ENCODE measurements around the gene UBE3C. TPM values are rescaled to one million over a fixed set of nuclear protein-coding genes. Genes with fewer than 3 reads are reported as not detected.
A peak's percentile ranks its signal among the peaks of the same experiment; 100 is the strongest.

The UBE3C gene
- total and polyA plus RNA-seq, 9 of the 15 experiments (the other 6 are each of a cell fraction or from before 2014, with no cell fraction given), result 9.6 to 91.7 (median 75.4) TPM

- ATAC-seq (no peak), FAIRE-seq (no peak), DNase-seq (ENCODE audit: extremely low read depth in 1 of 4, low spot score in 3 of 4) (no peak)
- H3K4me2 ChIP-seq (ENCODE audit: insufficient read depth, low read length), result no peak overlapping the region
- H3K4me3 ChIP-seq, result no peak overlapping the region
- H3K36me3 ChIP-seq (ENCODE audit: control insufficient read depth, insufficient read depth, low read length), result peaks cover 81% of the 10 kb centered on the region
- no peaks in the 10 kb centered on the region for H3K9me3 ChIP-seq (replicated peaks; ENCODE audit: control insufficient read depth, insufficient read depth, low read depth, low read length)
- H3K79me2 ChIP-seq (ENCODE audit: control insufficient read depth, insufficient read depth, low read length), result no peaks in the 10 kb centered on the region
- H4K20me1 ChIP-seq (replicated peaks; ENCODE audit: control insufficient read depth, insufficient read depth, low read length), result no peaks in the 10 kb centered on the region
- H2AFZ ChIP-seq (ENCODE audit: low read depth, low read length), result no peak overlapping the region
- H3K9ac ChIP-seq (ENCODE audit: insufficient read depth in 1 of 2, low read depth in 2 of 2, low read length in 2 of 2), result no peak overlapping the region
- ChIA-PET CTCF (ENCODE audit: low intra/inter-chr PET ratio) (no interaction called here), POLR2A (interaction anchor here (0.9 to 2.5 kb wide), 2 partner anchors 16 to 133 kb away, joined by 3 to 9 read pairs; no protein-coding TSS in a partner anchor)
- TF ChIP-seq DIDO1 (tag; IDR thresholded peaks at IDR 0.05; ENCODE audit: low read depth), result no peak
- TF ChIP-seq POLR2AphosphoS5 (IDR thresholded peaks at IDR 0.05; ENCODE audit: control insufficient read depth, insufficient read depth, low read depth, low read length), result peak; percentile 21; the same call in 1 of the 2 replicates
- no peak overlapping the region for H3K27ac ChIP-seq (ENCODE audit: extremely low read depth, low read depth, low read length)
- no TSS peak for BruUV-seq (replicated peaks)
- no peaks in the 10 kb centered on the region for H3K9me1 ChIP-seq (ENCODE audit: control insufficient read depth, insufficient read depth, low read length)
- in situ Hi-C loops (cut with MboI), result no loop called here
- intact Hi-C loops (cut with micrococcal nuclease), result no loop called here
- H3K27me3 ChIP-seq (ENCODE audit: control insufficient read depth in 2 of 2, insufficient read depth in 2 of 2, low read length in 2 of 2), result no peaks in the 10 kb centered on the region
- H3K4me1 ChIP-seq (replicated peaks in 1 of 2; ENCODE audit: control insufficient read depth in 2 of 2, insufficient read depth in 2 of 2, low read length in 2 of 2), result no peaks in the 10 kb centered on the region
- 63% methylated on average over 2 of the region's 2 CpGs for WGBS (ENCODE audit: insufficient coverage, low coverage, missing lambda C conversion rate)
Observed at GRCh38 chr7:157205438-157205837, 66.7 kb downstream of the UBE3C start.

- TF ChIP-seq ZNF277 (CRISPR knock-in tag; IDR thresholded peaks at IDR 0.05; ENCODE audit: borderline replicate concordance), result peak; percentile 48; the same call in 1 of the 2 replicates
- no peak for TF ChIP-seq PURB (CRISPR knock-in tag; IDR thresholded peaks at IDR 0.05; ENCODE audit: low read depth)
- 93% methylated on average over 10 of the region's 10 CpGs for WGBS (ENCODE audit: insufficient coverage, low coverage, missing lambda C conversion rate)
- no peaks in the 10 kb centered on the region for H3K79me2 ChIP-seq (ENCODE audit: control insufficient read depth, insufficient read depth, low read length)
- no peaks in the 10 kb centered on the region for H4K20me1 ChIP-seq (replicated peaks; ENCODE audit: control insufficient read depth, insufficient read depth, low read length)
- intact Hi-C loops (cut with micrococcal nuclease), result no loop called here
- no peak for FAIRE-seq
- H3K27me3 ChIP-seq (ENCODE audit: control insufficient read depth in 2 of 2, insufficient read depth in 2 of 2, low read length in 2 of 2), result no peaks in the 10 kb centered on the region
- H3K9me3 ChIP-seq (replicated peaks; ENCODE audit: control insufficient read depth, insufficient read depth, low read depth, low read length), result no peaks in the 10 kb centered on the region
- no peak overlapping the region for H3K4me2 ChIP-seq (ENCODE audit: insufficient read depth, low read length)
- ChIA-PET POLR2A (interaction anchor here (0.6 to 0.9 kb wide), 3 partner anchors 17 to 126 kb away, joined by 3 to 5 read pairs (median 3); no protein-coding TSS in a partner anchor), CTCF (ENCODE audit: low intra/inter-chr PET ratio) (no interaction called here)
- H3K9ac ChIP-seq (ENCODE audit: insufficient read depth in 1 of 2, low read depth in 2 of 2, low read length in 2 of 2), result no peak overlapping the region
- BruUV-seq (replicated peaks), result no TSS peak
- in situ Hi-C loops (cut with MboI), result no loop called here
- no peaks in the 10 kb centered on the region for H3K4me1 ChIP-seq (replicated peaks in 1 of 2; ENCODE audit: control insufficient read depth in 2 of 2, insufficient read depth in 2 of 2, low read length in 2 of 2)
- peaks cover 91% of the 10 kb centered on the region for H3K36me3 ChIP-seq (ENCODE audit: control insufficient read depth, insufficient read depth, low read length)
- no peaks in the 10 kb centered on the region for H3K9me1 ChIP-seq (ENCODE audit: control insufficient read depth, insufficient read depth, low read length)
- DNase-seq (ENCODE audit: extremely low read depth in 1 of 4, low spot score in 3 of 4), result no peak
- H3K4me3 ChIP-seq, result no peak overlapping the region
- no peak overlapping the region for H2AFZ ChIP-seq (ENCODE audit: low read depth, low read length)
- no peak overlapping the region for H3K27ac ChIP-seq (ENCODE audit: extremely low read depth, low read depth, low read length)
- no peak for ATAC-seq
Observed at GRCh38 chr7:157208571-157209413, 70.1 kb downstream of the UBE3C start.

All from K562 (cell line).